CD14-positive monocyte (primary cell): ENCODE results near the gene RMND5A. TPM values are rescaled to one million over a fixed set of nuclear protein-coding genes. Genes with fewer than 3 reads are reported as not detected.

ENCODE experiments used
- DNase-seq, 3 donors: peaks; one replicate each; pipeline ENCODE4 v3.0.0-alpha.2; 2011 to 2022
- H2AFZ ChIP-seq: 2 replicates; pipeline ENCODE4 v1.6.0; 2012; ENCODE audit warnings: mild to moderate bottlenecking, low read depth, low read length, inconsistent platforms; ENCODE audit not compliant: insufficient read depth, poor library complexity, severe bottlenecking
- H3K27ac ChIP-seq, 2 donors: 1 replicate in 1 of 2; 2 replicates in 1 of 2; pipeline ENCODE4 v1.5.1; 2012 to 2013; ENCODE audit warnings: low read length in 2 of 2, control low read depth in 1 of 2, inconsistent platforms in 1 of 2, low read depth in 1 of 2, mild to moderate bottlenecking in 1 of 2
- H3K27me3 ChIP-seq, 2 donors: one replicate each; pipeline versions ENCODE4 v1.6.0 to v1.6.1; 2011 to 2013; ENCODE audit warnings: low read length in 2 of 2; ENCODE audit not compliant: control insufficient read depth in 2 of 2, insufficient read depth in 2 of 2
- H3K36me3 ChIP-seq, 2 donors: replicated peaks in 1 of 2; 1 replicate in 1 of 2; 2 replicates in 1 of 2; pipeline versions ENCODE4 v1.5.1 to v1.6.1; 2012 to 2013; ENCODE audit warnings: low read length in 2 of 2, control low read depth in 1 of 2, inconsistent platforms in 1 of 2, mild to moderate bottlenecking in 1 of 2; ENCODE audit not compliant: insufficient read depth in 2 of 2, control insufficient read depth in 1 of 2
- H3K4me1 ChIP-seq, 2 donors: 1 replicate in 1 of 2; 2 replicates in 1 of 2; pipeline versions ENCODE4 v1.5.1 to v1.6.1; 2012 to 2013; ENCODE audit warnings: low read length in 2 of 2, control low read depth in 1 of 2, inconsistent platforms in 1 of 2, mild to moderate bottlenecking in 1 of 2, moderate library complexity in 1 of 2; ENCODE audit not compliant: insufficient read depth in 2 of 2, control insufficient read depth in 1 of 2
- H3K4me2 ChIP-seq: replicated peaks from 2 replicates; pipeline ENCODE3; 2012; ENCODE audit warnings: low read length, moderate library complexity, mild to moderate bottlenecking; ENCODE audit not compliant: poor library complexity, severe bottlenecking; ENCODE audit errors: extremely low read depth
- H3K4me3 ChIP-seq, 3 experiments: fragments of 200-600 bp in 1 of 3; sonication (generic) in 1 of 3; replicated peaks in 1 of 3; 1 replicate in 2 of 3; 2 replicates in 1 of 3; pipeline ENCODE4 v1.5.1; 2011 to 2013; ENCODE audit warnings: low read length in 3 of 3, mild to moderate bottlenecking in 3 of 3, control low read depth in 2 of 3, low read depth in 2 of 3, inconsistent platforms in 1 of 3, moderate library complexity in 1 of 3
- H3K79me2 ChIP-seq: 2 replicates; pipeline ENCODE4 v1.6.0; 2012; ENCODE audit warnings: mild to moderate bottlenecking, control low read depth, inconsistent platforms, low read length, moderate library complexity; ENCODE audit not compliant: insufficient read depth
- H3K9ac ChIP-seq: 2 replicates; pipeline ENCODE4 v1.6.0; 2017; ENCODE audit warnings: low read length, mild to moderate bottlenecking; ENCODE audit not compliant: insufficient read depth, poor library complexity, severe bottlenecking
- H3K9me3 ChIP-seq, 2 donors: replicated peaks in 1 of 2; 1 replicate in 1 of 2; 2 replicates in 1 of 2; pipeline versions ENCODE4 v1.5.1 to v1.6.1; 2012 to 2013; ENCODE audit warnings: low read length in 2 of 2, control low read depth in 1 of 2; ENCODE audit not compliant: control insufficient read depth in 1 of 2, insufficient read depth in 1 of 2
- H4K20me1 ChIP-seq: 2 replicates; pipeline ENCODE4 v1.6.0; 2012; ENCODE audit warnings: mild to moderate bottlenecking, low read length, control low read depth, moderate library complexity; ENCODE audit not compliant: insufficient read depth
- H3K27ac Mint-ChIP-seq, 7 donors: one replicate each; pipeline ENCODE4 v1.8.0; 2020; ENCODE audit warnings: mild to moderate bottlenecking in 7 of 7, mixed read lengths in 7 of 7, moderate library complexity in 6 of 7, inconsistent platforms in 2 of 7
- H3K27me3 Mint-ChIP-seq, 3 donors: one replicate each; pipeline ENCODE4 v1.8.0; 2021 to 2022; ENCODE audit warnings: low read depth in 3 of 3, mild to moderate bottlenecking in 3 of 3, mixed read lengths in 3 of 3, moderate library complexity in 3 of 3, inconsistent platforms in 1 of 3
- H3K36me3 Mint-ChIP-seq, 2 donors: one replicate each; pipeline ENCODE4 v1.8.0; 2020; ENCODE audit warnings: mixed read lengths in 2 of 2, inconsistent platforms in 1 of 2, mild to moderate bottlenecking in 1 of 2
- H3K4me1 Mint-ChIP-seq: one replicate; pipeline ENCODE4 v1.8.0; 2020; ENCODE audit warnings: mild to moderate bottlenecking, mixed read lengths
- H3K4me3 Mint-ChIP-seq, 2 donors: one replicate each; pipeline ENCODE4 v1.8.0; 2020; ENCODE audit warnings: mild to moderate bottlenecking in 2 of 2, mixed read lengths in 2 of 2, moderate library complexity in 1 of 2
- H3K9me3 Mint-ChIP-seq, 7 donors: one replicate each; pipeline ENCODE4 v1.8.0; 2020 to 2022; ENCODE audit warnings: mixed read lengths in 7 of 7, mild to moderate bottlenecking in 6 of 7, moderate library complexity in 6 of 7, inconsistent platforms in 2 of 7
- WGBS: methylation state at CpG from one replicate; pipeline ENCODE4 v1.1.5; 2013; ENCODE audit warnings: missing lambda C conversion rate; ENCODE audit not compliant: insufficient coverage; 5-methylcytosine and 5-hydroxymethylcytosine counted together
- intact Hi-C, 2 donors: fragments of 100-400 bp; cut with micrococcal nuclease; formaldehyde crosslinking; loops; one replicate each; pipeline versions ENCODE4 v1.15.0 to v1.15.1; 2023
- polyA plus RNA-seq, 3 donors: library from polyadenylated mRNA; depleted of rRNA in 1 of 3; unstranded in 2 of 3; stranded (reverse) in 1 of 3; fragments of 300-500 nt in 2 of 3; fragments of >200 nt in 1 of 3; fragmentation: Illumina TruSeq in 2 of 3; gene quantifications; 1 replicate in 2 of 3; 2 replicates in 1 of 3; pipeline ENCODE4 v1.2.3, GENCODE V29; 2012 to 2021
- TF ChIP-seq, protein P1 (sequence below): fragments of 200-600 bp; IDR thresholded peaks from one replicate; pipeline ENCODE4 v1.8.0; 2022; ENCODE audit warnings: antibody characterized with exemption, mild to moderate bottlenecking

RMND5A gene
- polyA plus RNA-seq, 3 donors = 18.5 to 20.3 (median 18.9) TPM

DNA sequence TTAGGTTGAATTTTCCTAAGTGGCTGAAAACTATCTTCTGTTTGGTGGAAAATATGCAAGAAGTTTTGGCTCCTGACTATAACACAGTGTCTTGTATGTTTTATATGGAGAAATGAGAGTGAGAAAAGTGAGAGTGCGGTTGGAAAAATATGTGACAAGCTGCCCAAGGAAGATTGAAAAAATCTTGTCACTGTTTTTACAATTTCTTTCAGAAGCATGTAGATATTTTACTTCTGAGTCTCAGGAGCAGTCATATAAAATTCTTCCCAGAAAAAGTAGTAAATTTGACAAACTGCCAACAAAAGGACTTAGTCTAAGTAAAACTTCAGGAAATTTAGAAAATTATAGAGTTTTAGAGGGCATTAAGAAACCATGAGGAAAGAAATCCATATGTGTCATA is 19.4 kb upstream of the RMND5A start:
- H3K27ac Mint-ChIP-seq = no peak overlapping the region
- Histone ChIP-seq H3K27me3 (no peaks in the 10 kb centered on the region), H3K4me3 (no peak overlapping the region), H3K9ac (no peak overlapping the region), H4K20me1 (no peaks in the 10 kb centered on the region), H3K27ac (no peak overlapping the region), H3K9me3 (peaks cover 3 to 4% of the 10 kb centered on the region in 2 donors), H3K79me2 (no peaks in the 10 kb centered on the region), H2AFZ (no peak overlapping the region), H3K36me3 (no peaks in the 10 kb centered on the region), H3K4me2 (no peak overlapping the region), H3K4me1 (peaks cover 6 to 8% of the 10 kb centered on the region in 2 donors)
- no peak for DNase-seq
- peaks cover 0 to 2% (median 1%) of the 10 kb centered on the region in 3 donors for H3K27me3 Mint-ChIP-seq
- WGBS = no CpG with 5 or more reads among the region's 1 CpG
- no peak overlapping the region for H3K4me3 Mint-ChIP-seq
- H3K36me3 Mint-ChIP-seq = no peaks in the 10 kb centered on the region
- TF ChIP-seq, protein P1, sequence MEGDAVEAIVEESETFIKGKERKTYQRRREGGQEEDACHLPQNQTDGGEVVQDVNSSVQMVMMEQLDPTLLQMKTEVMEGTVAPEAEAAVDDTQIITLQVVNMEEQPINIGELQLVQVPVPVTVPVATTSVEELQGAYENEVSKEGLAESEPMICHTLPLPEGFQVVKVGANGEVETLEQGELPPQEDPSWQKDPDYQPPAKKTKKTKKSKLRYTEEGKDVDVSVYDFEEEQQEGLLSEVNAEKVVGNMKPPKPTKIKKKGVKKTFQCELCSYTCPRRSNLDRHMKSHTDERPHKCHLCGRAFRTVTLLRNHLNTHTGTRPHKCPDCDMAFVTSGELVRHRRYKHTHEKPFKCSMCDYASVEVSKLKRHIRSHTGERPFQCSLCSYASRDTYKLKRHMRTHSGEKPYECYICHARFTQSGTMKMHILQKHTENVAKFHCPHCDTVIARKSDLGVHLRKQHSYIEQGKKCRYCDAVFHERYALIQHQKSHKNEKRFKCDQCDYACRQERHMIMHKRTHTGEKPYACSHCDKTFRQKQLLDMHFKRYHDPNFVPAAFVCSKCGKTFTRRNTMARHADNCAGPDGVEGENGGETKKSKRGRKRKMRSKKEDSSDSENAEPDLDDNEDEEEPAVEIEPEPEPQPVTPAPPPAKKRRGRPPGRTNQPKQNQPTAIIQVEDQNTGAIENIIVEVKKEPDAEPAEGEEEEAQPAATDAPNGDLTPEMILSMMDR = no peak
- peaks cover 0 to 9% (median 6%) of the 10 kb centered on the region in 7 donors for H3K9me3 Mint-ChIP-seq
- intact Hi-C loops = no loop called here
- peaks cover 10% of the 10 kb centered on the region for H3K4me1 Mint-ChIP-seq

DNA sequence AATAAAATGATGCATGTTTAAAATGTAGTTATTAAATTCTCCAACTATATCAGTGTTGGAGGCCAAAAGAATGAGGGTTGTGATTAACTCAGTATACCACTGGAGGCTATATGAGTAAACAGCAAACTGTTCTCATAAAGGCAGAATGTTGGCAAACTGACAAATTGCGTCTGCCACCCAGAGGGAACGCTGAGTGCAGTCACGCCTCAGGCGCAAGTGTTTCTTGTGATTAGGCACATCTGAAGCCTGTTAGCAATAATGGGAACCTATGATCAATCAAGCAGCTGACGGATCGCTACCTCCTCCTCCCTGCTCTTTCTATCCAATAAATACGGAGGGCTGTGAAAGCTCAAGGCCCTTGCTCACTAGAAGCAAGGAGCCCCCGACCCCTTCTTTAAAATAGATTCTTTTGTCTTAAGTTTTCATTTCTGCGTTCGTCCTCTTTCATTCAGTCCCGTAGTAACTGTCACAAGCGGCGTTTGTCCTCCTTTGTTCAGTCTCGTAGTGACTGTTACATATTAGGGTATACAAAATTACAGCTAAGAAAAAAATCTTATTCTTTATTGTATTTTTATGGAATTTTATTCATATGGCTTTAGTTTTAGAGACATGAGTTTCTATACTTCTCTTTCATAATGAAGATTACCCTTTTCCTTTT is 16.3 kb upstream of the RMND5A start:
- Mint-ChIP-seq H3K36me3 (no peaks in the 10 kb centered on the region), H3K4me3 (no peak overlapping the region), H3K4me1 (no peaks in the 10 kb centered on the region), H3K27ac (no peak overlapping the region), H3K27me3 (peaks cover 0 to 2% (median 1%) of the 10 kb centered on the region in 3 donors), H3K9me3 (peaks cover 0 to 20% (median 6%) of the 10 kb centered on the region in 7 donors)
- intact Hi-C loops = no loop called here
- no peak overlapping the region for H3K27ac ChIP-seq
- no peak for DNase-seq
- H3K27me3 ChIP-seq = no peaks in the 10 kb centered on the region
- WGBS = 97% methylated on average over 7 of the region's 14 CpGs
- H3K36me3 ChIP-seq = no peaks in the 10 kb centered on the region
- H2AFZ ChIP-seq = no peak overlapping the region
- H3K9ac ChIP-seq = no peak overlapping the region
- H3K79me2 ChIP-seq = no peaks in the 10 kb centered on the region
- H3K4me3 ChIP-seq = no peak overlapping the region
- TF ChIP-seq, protein P1 = no peak
- no peaks in the 10 kb centered on the region for H3K9me3 ChIP-seq
- H3K4me1 ChIP-seq = no peaks in the 10 kb centered on the region
- H3K4me2 ChIP-seq = no peak overlapping the region
- no peaks in the 10 kb centered on the region for H4K20me1 ChIP-seq
